Measurements from ENCODE around the gene PML. TPM values are rescaled to one million over a fixed set of nuclear protein-coding genes. Genes with fewer than 3 reads are reported as not detected.

Gene PML
- total and polyA plus RNA-seq, 4 donors = 8.2 to 15.2 (median 10.8) TPM

GRCh38 chr15:74045636-74046274 lies 51.2 kb downstream of the PML start:
- H3K9me3 ChIP-seq (ENCODE audit: control insufficient read depth in 4 of 4, low read length in 3 of 4) = no peaks in the 10 kb centered on the region
- TF ChIP-seq ATF3 (IDR thresholded peaks at IDR 0.05) = no peak
- no peak for TF ChIP-seq FOXA1 (IDR thresholded peaks at IDR 0.05)
- TF ChIP-seq CTCF (IDR thresholded peaks at IDR 0.05; ENCODE audit: low read depth, low read length, missing input control) = no peak
- TF ChIP-seq TAF1 (conservative IDR thresholded peaks at IDR 0.05) = no peak
- no peak for TF ChIP-seq ZBTB33 (IDR thresholded peaks at IDR 0.05)
- no peak for TF ChIP-seq YY1 (IDR thresholded peaks at IDR 0.05)
- TF ChIP-seq FOXA2 (IDR thresholded peaks at IDR 0.05) = no peak
- no peak for TF ChIP-seq JUND (IDR thresholded peaks at IDR 0.05)
- TF ChIP-seq NR2F2 (IDR thresholded peaks at IDR 0.05) = no peak
- no peak for TF ChIP-seq RXRA (IDR thresholded peaks at IDR 0.05)
- no peak for TF ChIP-seq RAD21 (IDR thresholded peaks at IDR 0.05)
- no peak for TF ChIP-seq HNF4G (IDR thresholded peaks at IDR 0.05)
- no peak for TF ChIP-seq GABPA (IDR thresholded peaks at IDR 0.05 in 1 of 2, conservative IDR thresholded peaks at IDR 0.05 in 1 of 2)
- no peak for TF ChIP-seq MAX (IDR thresholded peaks at IDR 0.05)
- no peak for TF ChIP-seq SP1 (IDR thresholded peaks at IDR 0.05)
- no peaks in the 10 kb centered on the region for H3K27me3 ChIP-seq (ENCODE audit: control insufficient read depth in 4 of 4, insufficient read depth in 4 of 4, low read length in 3 of 4)
- DNase-seq (ENCODE audit: low spot score) = no peak
- peaks cover 0 to 2% (median 0%) of the 10 kb centered on the region in 4 donors for H3K36me3 ChIP-seq (ENCODE audit: control insufficient read depth in 4 of 4, insufficient read depth in 3 of 4, low read depth in 1 of 4, low read length in 3 of 4)
- H3K27ac ChIP-seq (ENCODE audit: low read depth in 1 of 2, low read length in 2 of 2) = no peak overlapping the region
- no peak overlapping the region for H3K4me3 ChIP-seq (ENCODE audit: low read depth in 1 of 3, low read length in 3 of 3)
- no peak overlapping the region for H3K9ac ChIP-seq (ENCODE audit: low read depth in 1 of 2, low read length in 2 of 2)
- H3K4me1 ChIP-seq (ENCODE audit: control insufficient read depth in 4 of 4, insufficient read depth in 4 of 4, low read length in 3 of 4) = peaks cover 2 to 4% (median 3%) of the 10 kb centered on the region in 4 donors
- 80% methylated on average over 7 of the region's 7 CpGs for WGBS

- Histone ChIP-seq H3K4me3 (ENCODE audit: low read depth in 1 of 3, low read length in 3 of 3) (no peak overlapping the region), H3K9ac (ENCODE audit: low read depth in 1 of 2, low read length in 2 of 2) (no peak overlapping the region), H3K4me1 (ENCODE audit: control insufficient read depth in 4 of 4, insufficient read depth in 4 of 4, low read length in 3 of 4) (peaks cover 3 to 6% (median 5%) of the 10 kb centered on the region in 4 donors), H3K36me3 (ENCODE audit: control insufficient read depth in 4 of 4, insufficient read depth in 3 of 4, low read depth in 1 of 4, low read length in 3 of 4) (peaks cover 0 to 2% (median 0%) of the 10 kb centered on the region in 4 donors), H3K27me3 (ENCODE audit: control insufficient read depth in 4 of 4, insufficient read depth in 4 of 4, low read length in 3 of 4) (no peaks in the 10 kb centered on the region), H3K27ac (ENCODE audit: low read depth in 1 of 2, low read length in 2 of 2) (no peak overlapping the region), H3K9me3 (ENCODE audit: control insufficient read depth in 4 of 4, low read length in 3 of 4) (no peaks in the 10 kb centered on the region)
- no peak for DNase-seq (ENCODE audit: low spot score)
- 80% methylated on average over 7 of the region's 7 CpGs for WGBS
- no peak for TF ChIP-seq REST (IDR thresholded peaks at IDR 0.05)
- no peak for TF ChIP-seq JUND (IDR thresholded peaks at IDR 0.05)
- no peak for TF ChIP-seq GABPA (IDR thresholded peaks at IDR 0.05 in 1 of 2, conservative IDR thresholded peaks at IDR 0.05 in 1 of 2)
- no peak for TF ChIP-seq TAF1 (conservative IDR thresholded peaks at IDR 0.05)
- no peak for TF ChIP-seq NR2F2 (IDR thresholded peaks at IDR 0.05)
- TF ChIP-seq YY1 (IDR thresholded peaks at IDR 0.05) = no peak
- TF ChIP-seq CTCF (IDR thresholded peaks at IDR 0.05; ENCODE audit: low read depth, low read length, missing input control) = no peak
- TF ChIP-seq EGR1 (IDR thresholded peaks at IDR 0.05; ENCODE audit: low read depth in 2 of 2) = no peak
- TF ChIP-seq ATF3 (IDR thresholded peaks at IDR 0.05) = no peak
- no peak for TF ChIP-seq FOXA2 (IDR thresholded peaks at IDR 0.05)
- no peak for TF ChIP-seq FOXA1 (IDR thresholded peaks at IDR 0.05)
- no peak for TF ChIP-seq HNF4A (conservative IDR thresholded peaks at IDR 0.05)
- no peak for TF ChIP-seq SP1 (IDR thresholded peaks at IDR 0.05)
- TF ChIP-seq RAD21 (IDR thresholded peaks at IDR 0.05) = no peak
- no peak for TF ChIP-seq HNF4G (IDR thresholded peaks at IDR 0.05)
- TF ChIP-seq MAX (IDR thresholded peaks at IDR 0.05) = no peak
- TF ChIP-seq RXRA (IDR thresholded peaks at IDR 0.05) = no peak
Observed at GRCh38 chr15:74046275-74046674, 51.8 kb downstream of the PML start.

Measured in liver (tissue), 9 donors.